GM12872 (cell line): Measurements from ENCODE around the gene KLHL26.

Source experiments
- TF ChIP-seq, protein P1 (sequence below): IDR thresholded peaks from 3 replicates; pipeline ENCODE4 v1.5.1; 2011; ENCODE audit warnings: low read depth, mild to moderate bottlenecking, low read length, moderate library complexity; ENCODE audit not compliant: insufficient read depth

The KLHL26 gene

GRCh38 chr19:18639706-18640243, 2.9 kb downstream of the KLHL26 start:
- TF ChIP-seq, protein P1, sequence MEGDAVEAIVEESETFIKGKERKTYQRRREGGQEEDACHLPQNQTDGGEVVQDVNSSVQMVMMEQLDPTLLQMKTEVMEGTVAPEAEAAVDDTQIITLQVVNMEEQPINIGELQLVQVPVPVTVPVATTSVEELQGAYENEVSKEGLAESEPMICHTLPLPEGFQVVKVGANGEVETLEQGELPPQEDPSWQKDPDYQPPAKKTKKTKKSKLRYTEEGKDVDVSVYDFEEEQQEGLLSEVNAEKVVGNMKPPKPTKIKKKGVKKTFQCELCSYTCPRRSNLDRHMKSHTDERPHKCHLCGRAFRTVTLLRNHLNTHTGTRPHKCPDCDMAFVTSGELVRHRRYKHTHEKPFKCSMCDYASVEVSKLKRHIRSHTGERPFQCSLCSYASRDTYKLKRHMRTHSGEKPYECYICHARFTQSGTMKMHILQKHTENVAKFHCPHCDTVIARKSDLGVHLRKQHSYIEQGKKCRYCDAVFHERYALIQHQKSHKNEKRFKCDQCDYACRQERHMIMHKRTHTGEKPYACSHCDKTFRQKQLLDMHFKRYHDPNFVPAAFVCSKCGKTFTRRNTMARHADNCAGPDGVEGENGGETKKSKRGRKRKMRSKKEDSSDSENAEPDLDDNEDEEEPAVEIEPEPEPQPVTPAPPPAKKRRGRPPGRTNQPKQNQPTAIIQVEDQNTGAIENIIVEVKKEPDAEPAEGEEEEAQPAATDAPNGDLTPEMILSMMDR, result no peak

- TF ChIP-seq, protein P1, result 0 out of 3 replicates have a peak, but pooled peaks have one; percentile 10
Measured at GRCh38 chr19:18644196-18645034, 7.6 kb downstream of the KLHL26 start.

DNA sequence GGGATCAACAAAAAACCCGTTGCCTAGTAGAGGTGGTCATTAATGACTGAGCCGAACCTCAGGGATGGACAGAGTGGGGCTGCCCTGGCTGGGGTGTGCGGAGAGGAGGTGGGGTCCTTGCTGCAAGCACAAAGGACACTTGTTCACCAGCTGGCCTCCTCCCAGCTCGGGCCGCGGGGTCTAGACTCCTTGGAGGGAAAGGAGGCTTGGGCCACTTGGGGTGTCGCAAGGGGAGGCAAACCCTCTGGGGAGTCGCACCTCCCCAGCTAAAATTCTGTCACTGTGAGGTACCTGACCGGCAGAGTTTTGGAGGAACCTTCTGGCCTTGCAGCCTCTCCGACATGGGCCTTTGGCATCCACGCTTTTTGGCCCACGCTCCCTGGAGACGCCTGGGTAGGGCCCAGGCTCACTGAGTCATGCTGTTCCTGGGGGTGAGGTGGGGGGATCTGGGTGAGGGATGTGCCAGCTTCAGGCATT, 8.2 kb downstream of the KLHL26 start:
- TF ChIP-seq, protein P1, result no peak

GRCh38 chr19:18646535-18647370, 9.9 kb downstream of the KLHL26 start:
- TF ChIP-seq, protein P1, result no peak

DNA sequence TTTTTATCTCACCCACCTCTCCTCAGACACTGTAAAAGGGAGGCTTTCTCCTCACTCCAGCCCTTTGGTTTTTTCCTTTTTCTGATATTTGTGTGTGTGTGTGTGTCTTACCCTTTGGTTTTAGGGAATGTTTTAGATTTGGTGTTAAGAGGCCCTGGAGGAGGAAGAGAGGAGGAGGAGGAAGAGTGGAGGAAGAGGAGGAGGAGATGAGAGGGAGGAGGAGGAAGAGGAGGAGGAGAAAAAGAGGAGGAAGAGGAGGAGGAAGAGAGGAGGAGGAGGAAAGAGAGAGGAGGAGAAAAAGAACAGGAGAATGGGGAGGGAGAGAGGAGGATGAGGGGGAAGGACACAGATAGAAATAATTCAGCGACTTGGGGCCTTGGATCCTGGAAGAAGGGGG, 10.5 kb downstream of the KLHL26 start:
- TF ChIP-seq, protein P1, result no peak

- TF ChIP-seq, protein P1, result no peak
Measured at GRCh38 chr19:18647807-18648206, 11.0 kb downstream of the KLHL26 start.

- TF ChIP-seq, protein P1, result no peak
Measured at GRCh38 chr19:18648973-18649315, 12.1 kb downstream of the KLHL26 start.
